HG02678 (cell line): ENCODE results near the gene FAM209A.
"Not testable (repeated sequence)": the region's sequence is repeated elsewhere in the genome, so short reads cannot be mapped to it uniquely, and the experiment has no call there.

Source experiments
- ATAC-seq: cut with Tn5 transposase; IDR thresholded peaks from one replicate; pipeline ENCODE4 v1.9.1; 2021; ENCODE audit warnings: mild to moderate bottlenecking, moderate library complexity; ENCODE audit not compliant: unreplicated experiment

FAM209A gene

DNA sequence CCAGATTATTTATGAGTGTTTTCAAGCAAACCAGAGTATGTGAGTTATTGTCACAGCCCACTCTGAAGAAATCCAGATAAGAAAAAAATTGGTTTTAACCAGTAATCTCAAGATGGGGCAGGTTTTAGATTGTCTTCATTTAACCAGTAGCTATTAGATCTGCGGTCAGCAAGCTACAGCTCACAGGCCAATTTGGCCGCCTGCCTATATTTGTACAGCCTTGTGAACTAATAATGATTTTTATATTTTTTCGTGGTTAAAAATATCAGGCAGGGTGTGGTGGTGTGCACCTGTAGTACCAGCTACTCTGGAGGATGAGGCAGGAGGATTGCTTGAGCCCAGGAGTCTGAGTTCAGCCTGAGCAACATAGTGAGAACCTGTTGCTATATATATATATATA lies 13.5 kb downstream of the FAM209A start:
- ATAC-seq, result no peak

DNA sequence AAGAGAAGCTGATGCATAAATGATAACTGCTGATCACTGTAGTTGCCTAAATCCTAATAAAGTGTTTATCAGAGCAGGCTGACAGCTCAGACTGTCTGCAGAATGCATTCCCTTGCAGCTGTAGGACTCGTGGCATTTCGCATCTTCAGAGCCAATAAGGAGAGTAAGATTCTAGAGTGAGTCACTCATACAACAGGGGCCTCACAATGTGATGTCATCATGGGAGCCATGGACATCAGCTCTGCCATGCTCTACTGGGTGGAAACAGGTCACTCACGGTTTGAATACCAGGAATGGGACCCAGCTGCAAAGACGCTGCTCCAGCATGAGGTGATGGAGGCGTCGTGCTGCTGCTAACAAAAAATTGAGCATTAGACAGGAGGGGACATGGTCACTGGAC lies 15.9 kb downstream of the FAM209A start:
- ATAC-seq, result no peak

DNA sequence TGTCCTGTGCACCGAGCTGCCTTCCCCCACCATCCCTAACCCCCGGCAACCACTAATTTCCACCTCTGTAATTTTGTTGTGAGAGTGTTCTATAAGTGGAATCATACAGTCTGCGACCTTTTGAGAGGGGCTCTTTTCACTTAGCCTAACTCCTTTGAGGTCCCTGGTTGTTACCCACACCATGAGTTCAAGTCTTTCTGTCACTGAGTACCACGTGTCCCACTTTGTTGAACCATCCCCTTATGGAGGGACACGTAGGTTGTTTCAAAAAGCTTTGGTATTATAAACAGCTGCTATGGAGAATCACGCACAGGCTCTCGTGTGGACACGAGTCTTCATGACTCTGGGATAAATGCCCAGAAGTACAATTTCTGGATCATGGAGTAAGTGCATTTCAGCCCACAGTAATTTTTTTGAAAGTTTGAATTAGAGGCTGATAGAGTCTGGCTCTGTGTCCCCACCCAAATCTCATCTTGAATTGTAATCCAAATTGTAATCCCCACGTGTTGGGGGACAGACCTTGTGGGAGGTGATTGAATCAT lies 18.0 kb downstream of the FAM209A start:
- ATAC-seq, result no peak

DNA sequence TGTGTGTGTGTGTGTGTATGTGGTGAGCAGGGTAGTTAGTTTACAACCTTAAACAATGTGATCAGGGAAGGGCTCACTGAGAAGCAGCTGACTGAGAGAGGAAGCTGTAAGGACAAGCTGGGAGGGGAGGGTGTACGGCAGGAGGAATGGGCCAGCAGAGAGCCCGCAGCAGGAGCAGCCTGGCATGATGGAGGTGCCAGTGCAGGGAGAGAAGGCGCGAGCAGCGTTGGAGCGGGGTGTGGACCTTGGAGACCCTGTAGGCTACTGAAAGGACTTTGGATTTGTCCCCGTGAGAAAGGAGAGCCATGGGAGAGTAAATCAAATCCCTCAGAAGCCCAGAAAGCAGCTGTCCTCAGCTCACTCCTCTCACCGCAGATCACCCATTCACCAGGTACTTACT lies 27.0 kb downstream of the FAM209A start:
- no peak for ATAC-seq

- ATAC-seq, result no peak
Measured at GRCh38 chr20:56552911-56553629, 28.5 kb downstream of the FAM209A start.

DNA sequence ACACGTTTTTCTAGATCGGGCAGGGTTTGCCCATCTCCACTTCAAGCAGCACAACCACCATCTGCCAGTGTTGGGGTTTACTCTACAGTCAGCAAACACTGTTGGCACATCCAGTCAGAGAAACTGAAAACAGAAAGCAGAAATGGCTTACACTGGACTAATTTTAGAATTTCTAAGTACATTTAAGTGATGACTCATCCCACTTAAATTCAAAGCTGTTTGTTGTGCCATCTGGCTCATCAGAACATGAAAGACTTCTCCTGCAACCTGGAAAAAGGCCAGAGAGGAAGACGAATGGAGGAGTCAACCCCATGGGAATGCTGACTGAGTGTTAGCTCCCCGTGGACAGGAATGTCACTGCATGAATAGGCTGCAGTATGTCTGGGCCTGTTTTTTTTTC lies 30.3 kb downstream of the FAM209A start:
- peak; percentile 90 for ATAC-seq

DNA sequence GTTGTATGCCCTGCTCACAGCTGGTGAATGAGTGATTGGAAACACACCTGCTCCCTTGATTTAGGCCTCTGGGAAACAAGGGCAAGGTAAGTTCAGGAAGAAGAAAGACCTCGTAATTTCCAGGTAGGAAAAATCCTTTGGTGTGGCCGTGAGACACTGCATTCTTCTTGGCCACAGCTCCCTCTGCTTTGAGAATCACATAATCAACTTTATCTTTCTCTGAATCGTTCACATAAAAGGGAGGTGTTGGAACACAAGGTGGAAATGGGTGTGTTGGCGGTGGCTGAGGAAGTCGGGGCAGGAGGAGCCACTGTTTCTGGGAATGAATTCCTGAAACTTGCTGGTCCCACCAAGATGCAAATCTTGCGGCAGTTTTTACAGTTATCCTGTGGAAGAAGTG lies 34.4 kb downstream of the FAM209A start:
- no peak for ATAC-seq

- ATAC-seq, result not testable (repeated sequence)
Measured at GRCh38 chr20:56564526-56564925, 40.0 kb downstream of the FAM209A start.

DNA sequence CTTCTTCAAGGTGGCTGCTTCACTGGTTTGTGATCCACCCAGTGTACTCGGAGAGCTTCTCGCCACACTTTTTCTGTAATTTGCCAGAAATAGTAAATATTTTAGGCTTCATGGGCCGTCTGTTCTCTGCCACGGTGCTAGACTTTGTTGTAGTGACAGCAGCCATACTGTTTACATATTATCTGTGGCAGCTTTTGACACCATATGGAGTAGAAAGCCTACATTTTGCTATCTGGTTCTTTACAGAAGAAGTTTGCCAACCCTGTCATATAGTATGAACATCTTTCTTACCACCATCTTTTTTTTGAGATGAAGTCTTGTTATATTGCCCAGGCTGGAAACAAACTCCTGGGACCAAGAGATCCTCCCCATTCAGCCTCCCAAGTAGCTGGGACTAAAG lies 41.0 kb downstream of the FAM209A start:
- no peak for ATAC-seq

DNA sequence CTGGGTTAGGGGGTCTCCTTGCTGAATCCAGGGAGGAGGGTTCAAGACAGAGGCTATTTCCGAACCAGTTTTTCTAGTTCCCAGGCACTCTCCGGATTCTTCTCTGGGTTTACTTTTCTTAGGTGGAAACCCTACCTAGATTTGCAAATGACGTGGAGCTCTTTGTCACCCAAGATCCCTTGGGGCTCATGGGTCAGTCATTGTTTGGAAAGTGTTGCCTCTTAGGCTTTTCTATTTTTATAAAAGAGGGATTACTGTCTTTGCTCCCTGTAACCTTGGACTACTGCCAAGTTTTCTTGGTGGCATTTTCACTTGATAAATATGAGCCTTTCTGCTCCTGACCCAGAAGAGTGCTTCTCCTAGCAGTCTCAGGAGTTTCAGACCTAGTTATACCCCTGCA lies 42.1 kb downstream of the FAM209A start:
- no peak for ATAC-seq

DNA sequence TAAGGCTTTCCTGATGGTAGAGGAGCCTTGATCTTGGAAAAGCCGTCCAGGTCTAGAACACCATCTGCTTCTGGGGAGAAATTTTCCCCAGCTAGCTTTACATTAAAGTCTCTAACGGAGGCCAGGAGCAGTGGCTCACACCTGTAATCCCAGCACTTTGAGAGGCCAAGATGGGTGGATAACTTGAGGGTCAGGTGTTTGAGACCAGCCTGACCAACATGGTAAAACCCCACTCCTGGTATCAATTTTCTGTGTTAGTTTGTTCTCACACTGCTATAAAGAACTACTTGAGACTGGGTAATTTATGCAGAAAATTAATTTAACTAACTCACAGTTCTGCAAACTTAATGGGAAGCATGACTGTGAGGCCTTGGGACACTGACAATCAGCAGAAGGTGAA lies 46.3 kb downstream of the FAM209A start:
- no peak for ATAC-seq

GRCh38 chr20:56572172-56572571 lies 47.6 kb downstream of the FAM209A start:
- ATAC-seq, result no peak

DNA sequence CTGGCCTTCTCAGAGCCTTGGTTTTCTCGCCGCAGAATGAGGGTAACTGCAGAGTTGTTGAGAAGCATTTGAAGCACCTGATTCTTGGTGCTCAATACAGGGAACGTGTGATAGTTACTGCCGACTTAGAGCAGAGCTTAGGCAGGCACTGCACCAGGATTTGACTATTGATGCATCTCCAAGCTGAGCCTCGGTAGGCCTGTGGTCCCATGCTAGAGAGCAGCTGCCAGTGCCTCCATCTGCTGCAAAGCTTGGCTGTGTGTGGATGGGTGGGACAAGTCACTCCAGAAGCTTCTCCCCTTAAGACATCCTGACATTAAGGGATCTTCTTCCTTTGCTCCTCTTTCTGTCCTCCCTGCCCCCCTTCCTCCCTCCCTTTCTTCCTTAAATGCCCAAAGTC lies 49.4 kb downstream of the FAM209A start:
- ATAC-seq, result no peak

DNA sequence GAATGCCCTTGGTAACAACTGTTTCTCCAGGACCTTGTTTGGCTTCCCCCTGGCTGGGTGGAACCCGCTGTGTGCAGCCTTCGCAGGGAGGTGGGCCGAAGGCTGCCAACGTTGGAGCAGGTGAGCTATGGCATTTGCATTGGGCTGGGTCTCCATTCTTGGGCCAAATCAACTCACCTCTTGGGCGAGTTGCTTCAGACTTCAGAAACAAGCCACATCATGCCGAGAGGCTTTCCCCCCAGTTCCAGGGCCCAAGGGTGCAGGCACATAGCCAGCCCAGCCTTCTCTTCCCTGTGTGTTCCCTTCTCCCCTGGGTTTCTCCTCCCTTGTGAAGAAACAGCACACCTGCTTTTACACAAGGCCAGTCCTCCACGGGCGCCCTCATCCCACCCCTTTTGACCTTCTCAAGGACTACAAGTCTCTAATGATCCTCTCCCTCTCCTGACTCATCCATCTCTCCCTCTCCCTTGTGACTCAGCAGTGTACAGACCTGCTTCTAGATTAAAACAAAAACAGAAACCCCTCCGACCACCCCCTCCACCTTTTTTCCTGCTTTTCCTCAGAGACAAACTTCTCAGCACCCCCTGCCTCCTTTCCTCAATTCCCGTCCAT lies 50.1 kb downstream of the FAM209A start:
- ATAC-seq, result no peak

DNA sequence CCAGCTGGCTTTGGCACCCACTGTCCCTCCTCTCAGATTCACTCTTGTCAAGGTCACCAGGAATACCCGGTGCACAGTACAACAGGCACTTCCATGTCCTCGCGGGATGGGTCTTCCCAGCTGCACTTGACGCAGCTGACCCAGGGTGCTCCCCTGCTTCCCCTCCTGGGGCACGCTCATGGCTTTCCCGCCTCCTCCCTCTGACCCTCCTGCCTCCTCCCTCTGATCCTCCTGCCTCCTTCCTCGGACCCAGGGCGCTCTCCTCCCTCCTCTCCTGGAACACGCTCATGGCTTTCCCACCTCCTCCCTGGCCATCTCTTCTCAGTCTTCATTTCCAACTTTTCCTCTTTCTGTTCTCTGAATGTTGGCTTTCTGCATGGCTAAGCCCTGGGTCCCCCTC lies 50.6 kb downstream of the FAM209A start:
- no peak for ATAC-seq
